NCI-H345 treated with DMSO at 0.1 percent for 48 hours (cell line): Measurements from ENCODE around the gene MRPL38.

Source experiments
- DNase-seq: peaks from one replicate; lab custom pipeline; 2025; ENCODE audit not compliant: unreplicated experiment; lab: John Stamatoyannopoulos, UW

MRPL38 gene

DNA sequence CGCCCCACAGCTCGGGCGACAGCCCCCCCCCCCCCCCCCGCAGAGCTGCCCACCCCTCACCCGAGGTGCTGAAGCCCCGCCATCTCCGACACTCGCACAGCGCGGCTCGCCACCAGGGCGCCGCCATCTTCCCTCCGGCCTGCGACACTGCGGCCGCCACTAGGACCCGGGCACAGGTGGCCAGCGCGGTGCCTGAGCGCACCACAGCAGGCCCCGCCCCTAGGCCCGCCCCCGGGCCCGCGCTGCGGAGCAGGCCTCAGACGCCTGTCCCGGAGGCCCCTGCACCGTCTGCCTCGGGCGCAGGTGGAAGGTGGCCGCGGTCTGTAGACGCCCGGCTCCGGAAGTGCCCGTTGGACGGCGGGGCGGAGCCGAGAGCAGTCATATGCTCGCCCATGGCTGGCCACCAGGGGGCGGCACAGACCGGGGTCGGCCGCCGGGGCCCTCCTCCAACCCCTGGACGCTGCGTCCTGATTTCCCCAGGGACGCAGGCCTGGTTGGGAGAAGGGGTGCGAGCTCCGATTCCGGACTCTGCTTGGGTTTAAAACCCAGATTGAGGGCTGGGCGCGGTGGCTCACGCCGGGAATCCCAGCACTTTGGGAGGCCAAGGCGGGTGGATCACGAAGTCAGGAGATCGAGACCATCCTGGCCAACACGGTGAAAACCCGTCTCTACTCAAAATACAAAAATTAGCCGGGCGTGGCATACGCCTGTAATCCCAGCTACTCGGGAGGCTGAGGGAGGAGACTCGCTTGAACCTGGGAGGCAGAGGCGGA, at the start of gene MRPL38:
MRPL38 (minus strand) TSS at position 136 of the 773 bp plus-strand sequence; CDS start at position 127, 9 bp downstream.
- DNase-seq = peak; percentile 96

DNA sequence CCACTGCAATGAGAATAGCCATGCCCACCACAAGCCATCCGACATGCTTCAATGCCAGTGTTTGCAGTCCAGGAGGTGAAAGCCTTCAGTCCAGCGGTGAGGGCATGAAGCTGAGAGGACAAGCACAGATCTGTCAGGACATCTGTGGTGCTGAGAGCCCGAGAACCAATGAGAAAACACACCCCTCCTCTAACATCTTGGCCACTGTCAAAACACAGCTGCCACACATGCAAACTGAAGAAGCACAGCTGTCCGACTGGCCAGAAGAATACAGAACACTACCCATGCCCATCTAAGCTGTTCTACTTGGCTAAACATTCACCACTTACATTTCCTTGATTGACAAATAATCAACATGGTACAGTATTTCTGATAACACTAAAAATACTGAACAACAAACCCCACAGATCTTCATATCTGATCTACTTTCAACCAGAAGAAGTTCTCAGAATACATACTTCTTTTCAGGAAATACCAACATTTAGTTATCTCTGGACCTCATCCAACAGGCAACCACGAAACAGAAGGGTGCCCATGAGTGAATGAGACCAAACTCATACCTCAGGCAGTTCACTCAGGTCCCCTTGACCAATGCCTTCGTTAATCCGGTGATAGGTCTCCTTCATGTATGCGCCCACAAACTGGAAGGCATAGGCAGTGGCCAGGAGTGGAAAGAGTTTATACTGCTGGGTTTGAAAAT, 46.3 kb upstream of the MRPL38 start:
- DNase-seq = no peak

- DNase-seq = no peak
Measured at GRCh38 chr17:75950421-75950820, 45.7 kb upstream of the MRPL38 start.

GRCh38 chr17:75945211-75945610, 40.5 kb upstream of the MRPL38 start:
- no peak for DNase-seq

DNA sequence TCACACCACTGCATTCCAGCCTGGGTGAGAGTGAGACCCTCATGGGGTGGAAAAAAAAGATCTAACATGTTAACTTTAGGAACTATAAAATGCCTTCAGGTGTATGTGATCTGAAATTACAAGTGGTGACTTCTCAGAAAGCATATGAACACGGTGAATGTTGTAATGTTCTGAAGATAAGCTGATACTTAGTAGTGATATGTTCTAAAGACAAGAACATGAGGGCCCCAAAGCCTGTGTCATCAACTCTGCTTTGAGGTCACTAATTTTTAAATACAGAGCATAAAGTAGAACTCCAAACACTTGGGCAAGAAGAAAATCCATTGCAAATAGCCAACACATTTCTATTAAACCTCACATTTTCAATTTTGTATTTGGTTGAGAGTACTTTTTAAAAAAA, 38.8 kb upstream of the MRPL38 start:
- no peak for DNase-seq

DNA sequence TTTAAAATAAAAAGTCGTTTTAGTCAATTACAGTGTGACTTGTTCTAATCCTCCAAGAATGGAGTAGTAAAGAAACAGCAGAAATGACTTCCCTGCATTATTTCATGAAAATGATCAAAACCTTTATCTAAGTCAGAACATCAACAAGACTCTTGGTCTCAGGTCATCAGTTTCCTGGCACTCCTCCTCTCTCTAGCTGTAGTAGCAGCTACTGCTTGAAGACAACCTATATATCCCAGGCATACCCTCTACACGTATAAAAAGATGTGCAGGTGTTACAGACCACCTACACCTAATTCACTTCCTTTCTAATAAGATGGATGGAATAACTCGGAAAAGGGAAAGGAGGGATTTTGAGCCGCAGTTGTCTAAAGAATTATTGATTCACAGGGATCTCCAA, 37.8 kb upstream of the MRPL38 start:
- no peak for DNase-seq

DNA sequence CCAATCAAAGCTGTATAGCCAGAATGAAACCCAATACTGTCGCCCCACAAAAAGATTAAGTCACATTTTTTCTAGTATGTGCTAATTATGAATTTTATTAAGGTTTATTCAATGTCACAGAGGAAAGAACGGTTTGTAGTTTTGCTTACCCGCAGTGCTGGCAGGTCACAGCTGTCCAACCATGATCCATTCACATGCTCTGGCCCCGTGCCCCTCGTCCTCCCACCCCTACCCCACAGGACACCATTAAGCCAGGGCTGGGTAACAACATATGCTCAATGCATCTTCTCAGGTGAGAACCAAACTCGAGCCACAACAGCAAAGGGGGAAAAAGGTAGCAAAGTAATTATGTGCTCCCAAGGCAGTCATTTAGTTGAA, 36.7 kb upstream of the MRPL38 start:
- no peak for DNase-seq

DNA sequence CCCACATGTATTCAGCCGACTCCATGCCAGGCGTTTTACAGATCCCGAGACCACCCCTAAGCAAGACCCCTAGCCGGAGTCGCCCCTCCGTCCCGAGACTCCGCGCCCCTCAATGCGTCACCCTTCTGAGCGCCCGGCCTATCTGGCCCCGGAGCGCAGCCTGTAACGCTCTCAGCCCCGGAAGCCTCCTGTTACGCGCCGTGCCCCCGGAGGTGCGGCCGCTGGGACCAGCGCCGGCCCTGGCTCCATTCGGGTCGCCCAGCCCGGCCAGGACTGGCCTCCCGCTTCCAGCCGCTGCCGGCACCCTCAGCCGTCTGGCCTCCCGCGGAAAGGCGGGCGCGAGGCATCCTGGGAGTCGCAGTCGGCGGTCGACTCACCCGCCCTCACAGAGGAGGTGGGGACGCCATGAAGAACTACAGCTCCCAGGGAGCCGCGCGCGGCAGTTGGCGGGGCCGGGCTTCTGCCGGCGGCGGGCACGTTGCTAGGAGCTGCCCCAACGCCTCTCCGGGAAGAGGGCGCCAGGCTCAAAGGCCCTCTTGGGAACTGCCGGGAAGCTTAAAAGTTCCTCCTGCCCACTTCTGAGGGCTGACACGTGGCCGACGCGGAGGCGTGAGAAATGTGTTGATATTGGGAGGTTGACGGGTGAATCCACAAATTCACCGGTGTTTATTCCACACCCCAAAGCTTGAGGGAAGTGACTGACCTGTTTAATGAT, 36.2 kb upstream of the MRPL38 start, which contains the start of gene FBF1:
FBF1 (minus strand) TSS at position 316 of the 715 bp plus-strand sequence. CDS start 2,893 bp downstream, outside the sequence.
- DNase-seq = peak; percentile 95

DNA sequence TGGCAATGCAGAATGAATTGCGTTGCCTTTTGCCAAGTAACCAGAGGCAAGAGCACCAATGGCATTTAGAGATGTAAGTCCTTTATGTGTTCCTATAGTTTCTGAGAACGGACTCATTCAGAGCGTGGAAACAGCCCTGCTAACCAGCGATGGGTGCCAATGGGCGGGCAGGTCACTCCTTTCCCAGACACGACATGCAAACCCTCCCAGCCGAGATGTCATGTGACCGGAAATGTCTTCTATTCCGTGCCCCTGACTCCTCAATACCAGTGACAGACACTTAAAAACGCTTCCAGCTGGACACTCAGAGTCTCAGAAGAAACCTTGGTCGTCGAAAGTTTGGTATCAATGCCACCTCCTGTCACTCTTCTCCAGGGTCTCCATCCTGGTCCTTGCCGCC, 33.0 kb upstream of the MRPL38 start:
- DNase-seq = no peak

GRCh38 chr17:75933808-75934207, 29.1 kb upstream of the MRPL38 start:
- no peak for DNase-seq

DNA sequence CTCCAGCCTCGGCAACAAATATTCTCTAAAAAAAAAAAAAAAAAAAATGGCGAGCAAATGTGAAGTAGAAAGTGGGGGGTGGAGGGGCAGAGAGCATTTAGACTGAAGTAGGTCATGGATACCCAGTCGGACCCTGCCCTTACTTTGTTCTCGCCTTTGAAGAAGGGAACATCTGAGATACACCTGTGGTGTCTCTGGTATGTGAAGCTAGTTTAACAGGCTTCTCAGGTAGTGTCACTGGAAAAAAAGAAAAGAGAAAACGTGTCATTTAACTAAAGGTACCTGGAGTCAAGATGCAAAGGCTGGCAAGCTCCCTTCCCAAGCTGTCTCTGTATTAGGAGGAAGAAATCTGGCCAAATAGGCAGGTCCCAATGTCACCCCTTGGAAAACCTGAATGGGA, 28.2 kb upstream of the MRPL38 start:
- no peak for DNase-seq

- no peak for DNase-seq
Measured at GRCh38 chr17:75931062-75931461, 26.4 kb upstream of the MRPL38 start.

DNA sequence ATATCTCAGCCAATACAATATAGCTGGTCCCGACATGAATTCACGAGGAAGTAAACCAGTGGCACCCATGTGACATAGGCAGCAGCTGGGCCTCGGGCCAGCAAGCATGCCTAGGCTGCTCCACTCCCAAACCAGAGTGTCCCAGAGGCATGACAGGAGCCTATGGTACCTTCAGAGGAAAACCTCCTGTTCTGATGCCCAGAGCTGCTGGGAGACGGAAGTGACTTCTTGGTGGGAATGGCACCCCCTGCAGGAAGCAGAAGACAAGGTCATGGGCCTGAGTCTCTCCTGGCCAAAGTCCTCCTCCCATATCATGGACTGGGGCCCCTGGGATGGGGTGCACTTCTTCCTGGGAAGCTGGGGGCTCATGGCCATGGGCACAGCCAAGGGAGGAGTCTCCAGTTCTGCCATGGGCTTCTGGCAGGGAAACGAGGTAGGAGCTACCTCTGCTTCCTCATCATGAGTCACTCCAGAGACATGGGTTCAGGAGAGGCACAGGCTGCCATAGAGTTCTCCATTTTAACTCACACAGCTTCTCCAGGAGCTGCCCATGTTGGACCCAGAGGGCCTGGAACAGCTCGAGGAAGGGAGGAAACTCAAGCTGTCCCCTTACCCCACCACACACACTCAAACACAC, 22.7 kb upstream of the MRPL38 start:
- no peak for DNase-seq

GRCh38 chr17:75926456-75926855, 21.8 kb upstream of the MRPL38 start:
- no peak for DNase-seq

- DNase-seq = no peak
Measured at GRCh38 chr17:75925912-75926311, 21.2 kb upstream of the MRPL38 start.

DNA sequence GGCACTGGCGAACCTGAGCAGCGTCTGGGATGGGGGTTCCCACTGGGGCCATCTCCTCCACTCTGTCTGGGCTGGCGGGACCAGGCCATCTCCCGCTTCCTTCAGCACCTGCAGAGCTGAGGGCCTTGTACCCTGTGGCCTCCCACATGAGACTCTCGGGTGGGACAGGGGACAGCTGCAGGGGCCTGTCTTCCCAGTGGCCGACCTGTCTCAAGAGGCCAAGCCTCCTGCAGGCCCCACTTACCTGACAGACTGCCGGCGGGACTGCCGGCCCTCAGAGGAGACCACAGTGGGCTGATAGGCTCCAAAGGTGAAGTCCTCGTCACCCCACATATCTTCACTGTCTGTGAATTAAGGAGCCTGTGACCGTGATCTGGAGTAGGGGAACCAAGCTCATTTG, 20.4 kb upstream of the MRPL38 start:
- no peak for DNase-seq

GRCh38 chr17:75922963-75923874, 18.5 kb upstream of the MRPL38 start:
- DNase-seq = no peak

- no peak for DNase-seq
Measured at GRCh38 chr17:75922173-75922961, 17.7 kb upstream of the MRPL38 start.

DNA sequence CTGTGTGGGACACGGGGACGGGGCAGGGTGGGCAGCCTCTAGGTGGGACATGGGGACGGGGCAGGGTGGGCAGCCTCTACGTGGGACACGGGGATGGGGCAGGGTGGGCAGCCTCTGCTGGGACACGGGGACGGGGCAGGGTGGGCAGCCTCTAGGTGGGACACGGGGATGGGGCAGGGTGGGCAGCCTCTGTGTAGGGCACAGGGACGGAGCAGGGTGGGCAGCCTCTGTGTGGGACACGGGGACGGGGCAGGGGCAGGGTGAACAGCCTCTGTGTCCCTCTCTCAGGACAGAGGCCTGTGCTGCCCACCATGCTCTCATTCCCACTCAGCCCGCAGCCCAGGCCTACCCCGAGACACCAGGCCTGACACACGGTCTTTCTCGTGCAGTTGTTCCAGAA, 16.9 kb upstream of the MRPL38 start:
- DNase-seq = no peak
